Tibial artery (tissue), 4 donors: ENCODE results near the gene FAM117A.
"Not testable (repeated sequence)": the region's sequence is repeated elsewhere in the genome, so short reads cannot be mapped to it uniquely, and the experiment has no call there.

Experiments
- DNase-seq, 2 donors: peaks; one replicate each; pipeline ENCODE4 v3.0.0-alpha.2; 2019
- H3K27ac ChIP-seq, 2 donors: fragments of 200-600 bp; sonication (generic) in 1 of 2; 1 replicate in 1 of 2; 2 replicates in 1 of 2; pipeline ENCODE4 v1.5.1; 2018 to 2019; ENCODE audit warnings: mild to moderate bottlenecking in 1 of 2
- H3K27me3 ChIP-seq, 2 donors: fragments of 200-600 bp; sonication (generic) in 1 of 2; one replicate each; pipeline versions ENCODE4 v1.5.1 to v1.6.0; 2016 to 2019
- H3K36me3 ChIP-seq, 3 donors: fragments of 200-600 bp; sonication (generic) in 2 of 3; one replicate each; pipeline ENCODE4 v1.5.1; 2016 to 2019; ENCODE audit warnings: mild to moderate bottlenecking in 2 of 3
- H3K4me1 ChIP-seq, 4 donors: fragments of 200-600 bp; sonication (generic) in 2 of 4; 1 replicate in 3 of 4; 2 replicates in 1 of 4; pipeline ENCODE4 v1.5.1; 2016 to 2019
- H3K4me3 ChIP-seq, 2 donors: fragments of 200-600 bp; sonication (generic) in 1 of 2; 1 replicate in 1 of 2; 2 replicates in 1 of 2; pipeline ENCODE4 v1.5.1; 2018 to 2019; ENCODE audit warnings: mild to moderate bottlenecking in 2 of 2
- H3K9me3 ChIP-seq, 3 donors: fragments of 200-600 bp; sonication (generic) in 1 of 3; one replicate each; pipeline ENCODE4 v1.5.1; 2016 to 2019
- intact Hi-C: fragments of 100-400 bp; cut with DNase I; formaldehyde crosslinking; loops from one replicate; pipeline ENCODE4 v1.15.0; 2023; ENCODE audit warnings: low total_unique reads
- TF ChIP-seq, protein P1 (sequence below), 2 experiments: fragments of 200-600 bp in 1 of 2; fragments of 450-650 bp in 1 of 2; IDR thresholded peaks; one replicate each; pipeline ENCODE4 v1.5.1; 2017 to 2019; ENCODE audit warnings: antibody characterized with exemption in 2 of 2, mild to moderate bottlenecking in 1 of 2, moderate library complexity in 1 of 2

Gene FAM117A

GRCh38 chr17:49762151-49762941 lies 1.6 kb downstream of the FAM117A start:
- TF ChIP-seq, protein P1, sequence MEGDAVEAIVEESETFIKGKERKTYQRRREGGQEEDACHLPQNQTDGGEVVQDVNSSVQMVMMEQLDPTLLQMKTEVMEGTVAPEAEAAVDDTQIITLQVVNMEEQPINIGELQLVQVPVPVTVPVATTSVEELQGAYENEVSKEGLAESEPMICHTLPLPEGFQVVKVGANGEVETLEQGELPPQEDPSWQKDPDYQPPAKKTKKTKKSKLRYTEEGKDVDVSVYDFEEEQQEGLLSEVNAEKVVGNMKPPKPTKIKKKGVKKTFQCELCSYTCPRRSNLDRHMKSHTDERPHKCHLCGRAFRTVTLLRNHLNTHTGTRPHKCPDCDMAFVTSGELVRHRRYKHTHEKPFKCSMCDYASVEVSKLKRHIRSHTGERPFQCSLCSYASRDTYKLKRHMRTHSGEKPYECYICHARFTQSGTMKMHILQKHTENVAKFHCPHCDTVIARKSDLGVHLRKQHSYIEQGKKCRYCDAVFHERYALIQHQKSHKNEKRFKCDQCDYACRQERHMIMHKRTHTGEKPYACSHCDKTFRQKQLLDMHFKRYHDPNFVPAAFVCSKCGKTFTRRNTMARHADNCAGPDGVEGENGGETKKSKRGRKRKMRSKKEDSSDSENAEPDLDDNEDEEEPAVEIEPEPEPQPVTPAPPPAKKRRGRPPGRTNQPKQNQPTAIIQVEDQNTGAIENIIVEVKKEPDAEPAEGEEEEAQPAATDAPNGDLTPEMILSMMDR (IDR thresholded peaks at IDR 0.05), result no peak
- H3K27me3 ChIP-seq, result no peaks in the 10 kb centered on the region
- no peaks in the 10 kb centered on the region for H3K36me3 ChIP-seq
- H3K9me3 ChIP-seq, result no peaks in the 10 kb centered on the region
- intact Hi-C loops, result no loop called here
- peaks cover 0 to 26% (median 13%) of the 10 kb centered on the region in 4 donors for H3K4me1 ChIP-seq
- peak overlapping the region; percentile 86 to 97 for H3K4me3 ChIP-seq
- no peak for DNase-seq
- peak overlapping the region; percentile 79 to 90 for H3K27ac ChIP-seq

DNA sequence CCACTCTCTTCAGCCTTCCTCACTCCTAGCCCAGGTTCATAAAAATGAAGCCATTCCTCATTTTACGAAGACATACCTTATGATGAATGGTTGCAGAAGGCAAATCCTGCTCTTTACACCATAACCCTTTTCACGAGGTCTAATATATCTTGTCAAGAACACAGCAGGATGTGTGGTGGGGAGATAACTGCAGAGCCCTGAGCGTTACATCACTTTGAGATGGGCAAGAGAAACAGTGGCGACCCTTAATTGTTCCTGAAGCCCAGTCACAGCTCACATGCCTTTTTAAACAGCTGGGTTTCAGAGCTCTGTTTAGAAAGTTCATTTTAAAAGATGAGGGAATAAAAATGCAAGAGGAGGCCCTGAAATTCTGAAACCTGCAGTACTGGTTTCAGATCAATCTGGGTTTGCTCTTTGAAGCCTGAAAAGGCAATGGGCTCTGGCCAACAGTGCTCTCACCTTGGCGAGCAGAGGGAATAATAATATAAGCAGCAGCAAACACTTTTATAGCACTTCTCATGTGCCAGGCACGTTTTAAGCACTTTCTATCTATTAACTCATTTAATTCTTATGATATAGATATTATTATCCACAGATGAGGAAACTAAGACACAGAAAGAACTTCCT lies 2.9 kb downstream of the FAM117A start:
- TF ChIP-seq, protein P1 (IDR thresholded peaks at IDR 0.05), result no peak
- no peaks in the 10 kb centered on the region for H3K36me3 ChIP-seq
- DNase-seq, result no peak
- intact Hi-C loops, result no loop called here
- no peaks in the 10 kb centered on the region for H3K27me3 ChIP-seq
- no peak overlapping the region for H3K27ac ChIP-seq
- no peaks in the 10 kb centered on the region for H3K9me3 ChIP-seq
- peaks cover 0 to 36% (median 15%) of the 10 kb centered on the region in 4 donors for H3K4me1 ChIP-seq
- H3K4me3 ChIP-seq, result no peak overlapping the region

GRCh38 chr17:49760296-49760695 lies 3.6 kb downstream of the FAM117A start:
- Histone ChIP-seq H3K36me3 (no peaks in the 10 kb centered on the region), H3K9me3 (no peaks in the 10 kb centered on the region), H3K4me1 (peaks cover 0 to 36% (median 15%) of the 10 kb centered on the region in 4 donors), H3K27me3 (no peaks in the 10 kb centered on the region), H3K27ac (no peak overlapping the region), H3K4me3 (no peak overlapping the region)
- intact Hi-C loops, result no loop called here
- TF ChIP-seq, protein P1 (IDR thresholded peaks at IDR 0.05), result no peak
- DNase-seq, result no peak

DNA sequence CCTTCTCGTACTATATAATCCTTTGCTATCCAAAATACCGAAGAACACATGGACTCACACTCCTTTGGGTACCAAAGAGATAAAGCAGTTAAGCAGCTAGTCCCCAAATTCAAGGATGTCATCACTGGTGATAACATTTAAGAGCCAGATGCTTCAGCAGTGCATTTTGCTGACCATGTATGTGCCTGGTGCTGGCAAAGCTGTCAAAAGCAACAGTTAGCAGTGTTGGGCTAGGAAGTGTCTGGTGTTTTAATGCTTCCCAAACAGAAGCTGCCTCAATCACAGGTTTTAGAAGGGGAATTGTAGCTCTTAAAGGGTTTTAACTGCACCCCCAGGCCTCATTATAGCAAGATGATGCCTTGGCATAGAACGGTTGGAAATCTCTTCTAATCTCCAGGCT lies 4.7 kb downstream of the FAM117A start:
- Histone ChIP-seq H3K9me3 (no peaks in the 10 kb centered on the region), H3K27me3 (no peaks in the 10 kb centered on the region), H3K4me1 (peaks cover 0 to 28% (median 11%) of the 10 kb centered on the region in 4 donors), H3K27ac (no peak overlapping the region), H3K36me3 (no peaks in the 10 kb centered on the region), H3K4me3 (no peak overlapping the region)
- no peak for DNase-seq
- TF ChIP-seq, protein P1 (IDR thresholded peaks at IDR 0.05), result no peak
- intact Hi-C loops, result no loop called here

DNA sequence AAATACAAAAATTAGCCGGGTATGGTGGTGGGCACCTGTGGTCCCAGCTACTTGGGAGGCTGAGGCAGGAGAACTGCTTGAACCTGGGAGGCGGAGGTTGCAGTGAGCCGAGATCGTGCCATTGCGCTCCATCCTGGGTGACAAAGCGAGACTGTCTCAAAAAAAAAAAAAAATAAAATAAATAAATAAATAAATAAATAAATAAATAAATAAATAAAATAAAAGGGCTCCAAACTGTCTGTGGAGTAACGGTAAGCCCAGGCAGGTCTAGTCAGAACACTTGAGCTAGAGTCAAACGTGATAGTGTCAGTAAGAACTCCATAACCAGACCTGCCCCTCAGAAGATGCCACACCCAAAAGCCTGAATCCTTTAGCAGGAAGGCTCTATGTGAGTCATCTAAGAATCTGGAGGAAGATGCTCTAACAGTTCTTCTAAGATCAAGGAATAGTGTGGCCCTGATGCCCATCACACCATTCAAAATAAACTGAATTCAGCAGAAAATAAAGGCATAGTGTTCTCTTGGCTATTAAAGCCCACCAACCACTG lies 5.4 kb downstream of the FAM117A start:
- H3K4me1 ChIP-seq, result peaks cover 0 to 28% (median 11%) of the 10 kb centered on the region in 4 donors
- intact Hi-C loops, H3K4me3 ChIP-seq, H3K9me3 ChIP-seq, H3K27ac ChIP-seq, H3K36me3 ChIP-seq, DNase-seq, H3K27me3 ChIP-seq: not testable (repeated sequence)
